KOPT-K1 (cell line): ENCODE data around the gene GLTPD2.

Source experiments
- H3K27ac ChIP-seq: fragments of 200-600 bp; sonication (generic); 2 replicates; pipeline ENCODE4 v1.5.1; 2016; ENCODE audit warnings: antibody characterized with exemption, mild to moderate bottlenecking, low read depth, low read length; ENCODE audit not compliant: poor library complexity, severe bottlenecking
- H3K36me3 ChIP-seq: fragments of 200-600 bp; sonication (generic); 2 replicates; pipeline ENCODE4 v1.5.1; 2017; ENCODE audit warnings: antibody characterized with exemption, mild to moderate bottlenecking, low read length, moderate library complexity; ENCODE audit not compliant: insufficient read depth
- H3K9me3 ChIP-seq: fragments of 200-600 bp; sonication (generic); 2 replicates; pipeline ENCODE4 v1.5.1; 2017; ENCODE audit warnings: antibody characterized with exemption, low read length, mild to moderate bottlenecking; ENCODE audit not compliant: insufficient read depth, poor library complexity, severe bottlenecking

The GLTPD2 gene

DNA sequence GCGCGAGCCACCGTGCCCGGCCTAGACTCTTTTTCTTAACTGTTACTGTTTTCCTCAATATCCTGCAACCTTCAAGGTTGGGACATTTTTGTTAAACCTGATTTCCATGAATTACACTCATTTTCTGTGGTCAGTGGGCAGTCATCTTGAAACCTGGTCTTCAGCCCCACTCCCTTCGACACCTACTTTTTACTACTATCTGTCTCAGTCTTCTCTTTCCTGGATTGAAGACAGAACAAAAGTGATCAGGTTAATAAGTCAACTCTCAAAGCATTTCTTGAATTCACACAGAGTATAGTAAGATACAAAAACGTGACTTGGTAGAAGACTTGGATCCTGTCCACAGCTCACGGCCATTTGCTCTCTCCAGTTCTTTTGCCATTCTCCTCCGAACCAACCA, 50.5 kb downstream of the GLTPD2 start:
- Histone ChIP-seq H3K36me3 (no peaks in the 10 kb centered on the region), H3K9me3 (no peaks in the 10 kb centered on the region), H3K27ac (no peak overlapping the region)
